ENCODE data around the gene CD109.
"Not testable (repeated sequence)": the region's sequence is repeated elsewhere in the genome, so short reads cannot be mapped to it uniquely, and the experiment has no call there.

CD109 gene

GRCh38 chr6:73688351-73688750, 7.7 kb upstream of the CD109 start:
- no peak for DNase-seq

GRCh38 chr6:73690056-73690455, 5.9 kb upstream of the CD109 start:
- DNase-seq, result no peak

- no peak for DNase-seq
These were observed 4.5 kb upstream of the CD109 start for GRCh38 chr6:73691512-73691911.

GRCh38 chr6:73694711-73695411, 1.1 kb upstream of the CD109 start:
- no peak for DNase-seq

GRCh38 chr6:73696966-73697655, 1.1 kb downstream of the CD109 start:
- no peak for DNase-seq

- DNase-seq, result no peak
These were observed 3.9 kb downstream of the CD109 start for GRCh38 chr6:73699676-73700459.

- DNase-seq, result no peak
These were observed 6.4 kb downstream of the CD109 start for GRCh38 chr6:73702444-73702843.

GRCh38 chr6:73703466-73703865, 7.5 kb downstream of the CD109 start:
- DNase-seq, result no peak

GRCh38 chr6:73704260-73704659, 8.3 kb downstream of the CD109 start:
- DNase-seq, result no peak

- DNase-seq, result no peak
These were observed 8.8 kb downstream of the CD109 start for GRCh38 chr6:73704798-73705197.

GRCh38 chr6:73706971-73707370, 11.0 kb downstream of the CD109 start:
- no peak for DNase-seq

- no peak for DNase-seq
These were observed 14.5 kb downstream of the CD109 start for GRCh38 chr6:73710470-73710869.

- DNase-seq, result no peak
These were observed 14.9 kb downstream of the CD109 start for GRCh38 chr6:73710948-73711347.

GRCh38 chr6:73712535-73713173, 16.7 kb downstream of the CD109 start:
- DNase-seq, result no peak

- no peak for DNase-seq
These were observed 17.6 kb downstream of the CD109 start for GRCh38 chr6:73713426-73714147.

- not testable (repeated sequence) for DNase-seq
These were observed 19.1 kb downstream of the CD109 start for GRCh38 chr6:73715111-73715508.

GRCh38 chr6:73719046-73719445, 23.0 kb downstream of the CD109 start:
- DNase-seq, result no peak

GRCh38 chr6:73722318-73723060, 26.5 kb downstream of the CD109 start:
- DNase-seq, result no peak

GRCh38 chr6:73723480-73723879, 27.5 kb downstream of the CD109 start:
- DNase-seq, result not testable (repeated sequence)

- DNase-seq, result no peak
These were observed 28.4 kb downstream of the CD109 start for GRCh38 chr6:73724389-73724788.

GRCh38 chr6:73725192-73725591, 29.2 kb downstream of the CD109 start:
- not testable (repeated sequence) for DNase-seq

GRCh38 chr6:73727114-73727513, 31.1 kb downstream of the CD109 start:
- no peak for DNase-seq
